ENCODE data around the gene INPP4A. TPM values are rescaled to one million over a fixed set of nuclear protein-coding genes. Genes with fewer than 3 reads are reported as not detected.

Gene INPP4A
- total RNA-seq, 2 donors from 2014 or later, result 12.9 to 49.8 TPM

DNA sequence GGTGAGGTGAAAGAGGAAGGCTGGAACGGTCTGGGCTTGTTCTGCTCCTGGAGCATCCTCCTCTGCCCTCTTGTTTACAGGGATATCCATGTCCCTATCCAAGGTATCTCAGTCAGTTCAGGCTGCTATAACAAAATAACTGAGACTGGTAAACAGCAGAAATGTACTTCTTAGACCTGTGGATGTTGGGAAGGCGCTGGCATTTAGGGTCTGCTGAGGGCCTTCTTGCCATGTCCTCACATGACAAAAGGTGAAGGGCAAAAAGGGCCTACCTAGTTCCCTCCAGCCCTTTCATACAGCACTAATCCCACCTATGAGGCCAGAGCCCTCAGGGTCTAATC, 65.6 kb downstream of the INPP4A start:
- Histone ChIP-seq H3K27me3 (replicated peaks; ENCODE audit: insufficient read depth) (no peaks in the 10 kb centered on the region), H3K36me3 (no peaks in the 10 kb centered on the region), H3K9me3 (no peaks in the 10 kb centered on the region), H3K4me1 (replicated peaks) (no peaks in the 10 kb centered on the region), H3K4me3 (no peak overlapping the region), H3K27ac (no peak overlapping the region)
- WGBS, result 94% methylated on average over 2 of the region's 2 CpGs
- no peak for DNase-seq (ENCODE audit: low spot score)
- TF ChIP-seq POLR2AphosphoS5 (IDR thresholded peaks at IDR 0.05) (no peak), POLR2A (IDR thresholded peaks at IDR 0.05) (no peak), CTCF (IDR thresholded peaks at IDR 0.05) (no peak)
- intact Hi-C loops (cut with DNase I), result no loop called here

GRCh38 chr2:98511981-98512380, 67.3 kb downstream of the INPP4A start:
- Histone ChIP-seq H3K4me3 (no peak overlapping the region), H3K4me1 (replicated peaks) (no peaks in the 10 kb centered on the region), H3K9me3 (no peaks in the 10 kb centered on the region), H3K36me3 (no peaks in the 10 kb centered on the region), H3K27me3 (replicated peaks; ENCODE audit: insufficient read depth) (no peaks in the 10 kb centered on the region), H3K27ac (no peak overlapping the region)
- intact Hi-C loops (cut with DNase I), result no loop called here
- TF ChIP-seq POLR2AphosphoS5 (IDR thresholded peaks at IDR 0.05) (no peak), POLR2A (IDR thresholded peaks at IDR 0.05) (no peak), CTCF (IDR thresholded peaks at IDR 0.05) (no peak)
- no peak for DNase-seq (ENCODE audit: low spot score)
- 93% methylated on average over 3 of the region's 3 CpGs for WGBS

DNA sequence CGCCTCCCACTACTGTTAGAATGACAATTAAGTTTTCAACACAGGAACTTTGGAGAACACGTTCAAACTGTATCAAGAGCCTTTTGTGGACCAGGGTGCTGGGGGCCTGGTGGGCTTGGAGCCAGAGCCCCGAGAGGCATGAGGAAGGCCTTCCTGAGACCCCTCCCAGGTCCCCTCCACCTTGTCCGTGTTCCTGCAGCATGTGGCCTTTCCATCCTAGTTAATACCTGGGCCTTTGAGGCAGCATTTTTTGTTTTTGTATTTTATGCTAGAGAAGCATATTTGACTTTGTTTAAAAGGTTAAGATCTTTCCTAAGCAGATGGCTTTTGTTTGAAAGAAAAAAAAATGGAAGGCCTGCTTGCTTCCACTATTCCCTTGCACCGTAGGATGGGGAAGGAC, 68.0 kb downstream of the INPP4A start:
- H3K4me1 ChIP-seq (replicated peaks), result no peaks in the 10 kb centered on the region
- no peak overlapping the region for H3K27ac ChIP-seq
- intact Hi-C loops (cut with DNase I), result no loop called here
- no peak for TF ChIP-seq POLR2A (IDR thresholded peaks at IDR 0.05)
- TF ChIP-seq CTCF (IDR thresholded peaks at IDR 0.05), result no peak
- TF ChIP-seq POLR2AphosphoS5 (IDR thresholded peaks at IDR 0.05), result no peak
- H3K36me3 ChIP-seq, result no peaks in the 10 kb centered on the region
- no peak overlapping the region for H3K4me3 ChIP-seq
- DNase-seq (ENCODE audit: low spot score), result no peak
- WGBS, result 91% methylated on average over 5 of the region's 5 CpGs
- H3K27me3 ChIP-seq (replicated peaks; ENCODE audit: insufficient read depth), result no peaks in the 10 kb centered on the region
- H3K9me3 ChIP-seq, result no peaks in the 10 kb centered on the region

- H3K9me3 ChIP-seq, result no peaks in the 10 kb centered on the region
- no peaks in the 10 kb centered on the region for H3K27me3 ChIP-seq (replicated peaks; ENCODE audit: insufficient read depth)
- H3K27ac ChIP-seq, result no peak overlapping the region
- TF ChIP-seq POLR2AphosphoS5 (IDR thresholded peaks at IDR 0.05) (no peak), CTCF (IDR thresholded peaks at IDR 0.05) (no peak), POLR2A (IDR thresholded peaks at IDR 0.05) (no peak)
- no peak overlapping the region for H3K4me3 ChIP-seq
- no peaks in the 10 kb centered on the region for H3K36me3 ChIP-seq
- no peaks in the 10 kb centered on the region for H3K4me1 ChIP-seq (replicated peaks)
- intact Hi-C loops (cut with DNase I), result no loop called here
- WGBS, result 90% methylated on average over 5 of the region's 5 CpGs
- DNase-seq (ENCODE audit: low spot score), result no peak
Observed at GRCh38 chr2:98514096-98514639, 69.5 kb downstream of the INPP4A start.

GRCh38 chr2:98514879-98515249, 70.2 kb downstream of the INPP4A start:
- H3K9me3 ChIP-seq, result no peaks in the 10 kb centered on the region
- intact Hi-C loops (cut with DNase I), result no loop called here
- H3K27ac ChIP-seq, result no peak overlapping the region
- H3K27me3 ChIP-seq (replicated peaks; ENCODE audit: insufficient read depth), result no peaks in the 10 kb centered on the region
- H3K4me1 ChIP-seq (replicated peaks), result no peaks in the 10 kb centered on the region
- no peak overlapping the region for H3K4me3 ChIP-seq
- TF ChIP-seq POLR2AphosphoS5 (IDR thresholded peaks at IDR 0.05), result no peak
- TF ChIP-seq CTCF (IDR thresholded peaks at IDR 0.05), result no peak
- no peak for TF ChIP-seq POLR2A (IDR thresholded peaks at IDR 0.05)
- no peaks in the 10 kb centered on the region for H3K36me3 ChIP-seq
- 86% methylated on average over 4 of the region's 4 CpGs for WGBS
- DNase-seq (ENCODE audit: low spot score), result no peak
